ENCODE data around the gene NHSL2. TPM values are rescaled to one million over a fixed set of nuclear protein-coding genes. Genes with fewer than 3 reads are reported as not detected.

NHSL2 gene
- total RNA-seq, 4 donors from 2014 or later: 1.9 to 8.8 (median 2.4) TPM

- intact Hi-C loops (cut with DNase I; ENCODE audit: low total_unique reads): no loop called here
- DNase-seq (ENCODE audit: low spot score in 2 of 2): no peak
- no peak overlapping the region for H3K4me3 ChIP-seq (ENCODE audit: low read depth, poor library complexity, severe bottlenecking)
- TF ChIP-seq POLR2A (IDR thresholded peaks at IDR 0.05): no peak
- TF ChIP-seq CTCF (IDR thresholded peaks at IDR 0.05): no peak
- WGBS, 2 donors: 78 to 90% methylated on average over 2 to 3 of the region's 3 CpGs
Observed at GRCh38 chrX:71978164-71978563, 67.5 kb downstream of the NHSL2 start.

GRCh38 chrX:71989768-71990426 lies 79.3 kb downstream of the NHSL2 start:
- peak in 1 of 2 donors; percentile 86 for DNase-seq (ENCODE audit: low spot score in 2 of 2)
- intact Hi-C loops (cut with DNase I; ENCODE audit: low total_unique reads): no loop called here
- no peak overlapping the region for H3K4me3 ChIP-seq (ENCODE audit: low read depth, poor library complexity, severe bottlenecking)
- 31 to 38% methylated on average over 9 of the region's 9 CpGs for WGBS, 2 donors
- TF ChIP-seq POLR2A (IDR thresholded peaks at IDR 0.05): no peak
- no peak for TF ChIP-seq CTCF (IDR thresholded peaks at IDR 0.05)

- DNase-seq (ENCODE audit: low spot score in 2 of 2): peak in 1 of 2 donors; percentile 66
- no peak for TF ChIP-seq POLR2A (IDR thresholded peaks at IDR 0.05)
- TF ChIP-seq CTCF (IDR thresholded peaks at IDR 0.05): no peak
- 80 to 86% methylated on average over 2 of the region's 2 CpGs for WGBS, 2 donors
- intact Hi-C loops (cut with DNase I; ENCODE audit: low total_unique reads): no loop called here
- H3K4me3 ChIP-seq (ENCODE audit: low read depth, poor library complexity, severe bottlenecking): no peak overlapping the region
Observed at GRCh38 chrX:71990518-71990917, 79.9 kb downstream of the NHSL2 start.

- H3K4me3 ChIP-seq (ENCODE audit: low read depth, poor library complexity, severe bottlenecking): no peak overlapping the region
- DNase-seq (ENCODE audit: low spot score in 2 of 2): peak in 1 of 2 donors; percentile 45
- intact Hi-C loops (cut with DNase I; ENCODE audit: low total_unique reads): no loop called here
- 77 to 80% methylated on average over 4 of the region's 4 CpGs for WGBS, 2 donors
- TF ChIP-seq CTCF (IDR thresholded peaks at IDR 0.05) (no peak), POLR2A (IDR thresholded peaks at IDR 0.05) (no peak)
Observed at GRCh38 chrX:71991164-71991563, 80.5 kb downstream of the NHSL2 start.

- peak in 1 of 2 donors; percentile 75 for DNase-seq (ENCODE audit: low spot score in 2 of 2)
- TF ChIP-seq CTCF (IDR thresholded peaks at IDR 0.05) (no peak), POLR2A (IDR thresholded peaks at IDR 0.05) (no peak)
- 66 to 75% methylated on average over 7 to 8 of the region's 8 CpGs for WGBS, 2 donors
- no peak overlapping the region for H3K4me3 ChIP-seq (ENCODE audit: low read depth, poor library complexity, severe bottlenecking)
- intact Hi-C loops (cut with DNase I; ENCODE audit: low total_unique reads): no loop called here
Observed at GRCh38 chrX:71992711-71993110, 82.1 kb downstream of the NHSL2 start.

- 76 to 100% methylated on average over 1 to 2 of the region's 2 CpGs for WGBS, 2 donors
- no peak overlapping the region for H3K4me3 ChIP-seq (ENCODE audit: low read depth, poor library complexity, severe bottlenecking)
- TF ChIP-seq CTCF (IDR thresholded peaks at IDR 0.05) (no peak), POLR2A (IDR thresholded peaks at IDR 0.05) (no peak)
- peak in 1 of 2 donors; percentile 74 for DNase-seq (ENCODE audit: low spot score in 2 of 2)
- intact Hi-C loops (cut with DNase I; ENCODE audit: low total_unique reads): no loop called here
Observed at GRCh38 chrX:71993371-71993770, 82.7 kb downstream of the NHSL2 start.

Data from lower leg skin (tissue), 4 donors.